K562 (cell line): ENCODE data around the gene SLC25A21. TPM values are rescaled to one million over a fixed set of nuclear protein-coding genes. Genes with fewer than 3 reads are reported as not detected.

Experiments used
- ATAC-seq: fragments of 200-7000 bp; cut with Tn5 transposase; 3 replicates; pipeline ENCODE4 v1.9.1; 2020; ENCODE audit warnings: moderate library complexity
- BruUV-seq: library from RNA; stranded (reverse); fragments of 400-500 nt; replicated peaks from 2 replicates; lab custom pipeline; 2021; lab: Mats Ljungman, UMichigan
- CTCF ChIA-PET: fragments of 300-600 bp; formaldehyde crosslinking; extraction: SDS; loops from one replicate; lab custom pipeline; 2021; ENCODE audit warnings: low intra/inter-chr PET ratio; lab: Yijun Ruan, JAX
- POLR2A ChIA-PET: fragments of 300-600, 350-650 bp; sonication (Branson Sonifier 250); formaldehyde crosslinking; extraction: SDS; loops from one replicate; lab custom pipeline; 2021; ENCODE audit warnings: antibody characterized with exemption, inconsistent platforms; lab: Yijun Ruan, JAX
- DNase-seq, 4 experiments: peaks; one replicate each; pipeline versions ENCODE4 v3.0.0 to v3.0.0-alpha.2; 2011 to 2018; ENCODE audit warnings: low spot score in 3 of 4, mixed read lengths in 3 of 4; ENCODE audit errors: extremely low read depth in 1 of 4
- FAIRE-seq: peaks from 2 replicates; lab custom pipeline; 2011; peaks lifted over from hg19 to GRCh38; lab: Jason Lieb, UNC
- H2AFZ ChIP-seq: 2 replicates; pipeline ENCODE4 v1.6.0; 2011; ENCODE audit warnings: low read depth, low read length, control low read depth, inconsistent platforms
- H3K27ac ChIP-seq: fragments of 200-600 bp; 3 replicates; pipeline ENCODE4 v1.8.0; 2011; ENCODE audit warnings: low read depth, mild to moderate bottlenecking, control low read depth, inconsistent platforms, low read length, moderate library complexity, mixed read lengths; ENCODE audit errors: extremely low read depth
- H3K27me3 ChIP-seq, 2 experiments: fragments of 300-600 bp in 1 of 2; 2 replicates in 1 of 2; 3 replicates in 1 of 2; pipeline versions ENCODE4 v1.6.0 to v1.8.0; 2011; ENCODE audit warnings: inconsistent platforms in 2 of 2, low read length in 2 of 2, mild to moderate bottlenecking in 1 of 2, mixed read lengths in 1 of 2, moderate library complexity in 1 of 2; ENCODE audit not compliant: control insufficient read depth in 2 of 2, insufficient read depth in 2 of 2
- H3K36me3 ChIP-seq: fragments of 300-600 bp; 3 replicates; pipeline ENCODE4 v1.8.0; 2011; ENCODE audit warnings: mild to moderate bottlenecking, low read length, inconsistent platforms; ENCODE audit not compliant: control insufficient read depth, insufficient read depth
- H3K4me1 ChIP-seq, 2 experiments: fragments of 200-600 bp in 1 of 2; replicated peaks in 1 of 2; 2 replicates in 1 of 2; 3 replicates in 1 of 2; pipeline versions ENCODE4 v1.5.1 to v1.8.0; 2011; ENCODE audit warnings: inconsistent platforms in 2 of 2, low read length in 2 of 2, mild to moderate bottlenecking in 1 of 2, mixed read lengths in 1 of 2, moderate library complexity in 1 of 2; ENCODE audit not compliant: control insufficient read depth in 2 of 2, insufficient read depth in 2 of 2
- H3K4me2 ChIP-seq: 2 replicates; pipeline ENCODE4 v1.6.1; 2011; ENCODE audit warnings: low read length, control low read depth, inconsistent platforms, mixed read lengths; ENCODE audit not compliant: insufficient read depth
- H3K4me3 ChIP-seq: fragments of 200-600 bp; sonication (generic), shearing (Covaris generic); 2 replicates; pipeline ENCODE4 v1.5.1; 2016; ENCODE audit warnings: control low read depth, inconsistent platforms
- H3K79me2 ChIP-seq: fragments of 200-600 bp; 3 replicates; pipeline ENCODE4 v1.8.0; 2011; ENCODE audit warnings: low read length, inconsistent platforms; ENCODE audit not compliant: control insufficient read depth, insufficient read depth
- H3K9ac ChIP-seq, 2 experiments: 2 replicates each; pipeline versions ENCODE4 v1.6.0 to v1.6.1; 2011; ENCODE audit warnings: low read depth in 2 of 2, low read length in 2 of 2, control low read depth in 1 of 2, inconsistent platforms in 1 of 2, mild to moderate bottlenecking in 1 of 2, mixed read lengths in 1 of 2; ENCODE audit not compliant: insufficient read depth in 1 of 2
- H3K9me1 ChIP-seq: one replicate; pipeline ENCODE4 v1.6.0; 2011; ENCODE audit warnings: inconsistent platforms, mild to moderate bottlenecking, low read length, moderate library complexity; ENCODE audit not compliant: control insufficient read depth, insufficient read depth
- H3K9me3 ChIP-seq: replicated peaks from 2 replicates; pipeline ENCODE4 v1.5.1; 2011; ENCODE audit warnings: low read depth, low read length, inconsistent platforms; ENCODE audit not compliant: control insufficient read depth, insufficient read depth
- H4K20me1 ChIP-seq: replicated peaks from 2 replicates; pipeline ENCODE4 v1.6.1; 2011; ENCODE audit warnings: low read length, inconsistent platforms, mixed read lengths; ENCODE audit not compliant: control insufficient read depth, insufficient read depth
- CTCF ChIP-seq, 3 experiments: IDR thresholded peaks in 2 of 3; conservative IDR thresholded peaks in 1 of 3; 2 replicates each; pipeline ENCODE4 v1.5.1; 2011 to 2012; ENCODE audit warnings: low read length in 3 of 3, mild to moderate bottlenecking in 3 of 3, control low read depth in 2 of 3, improper control_type of control experiment in 1 of 3, inconsistent platforms in 1 of 3, low read depth in 1 of 3, mixed read lengths in 1 of 3, moderate library complexity in 1 of 3; ENCODE audit not compliant: insufficient read depth in 2 of 3
- MAX ChIP-seq: sonication (generic); formaldehyde crosslinking; IDR thresholded peaks from 2 replicates; pipeline ENCODE4 v1.9.0; 2022; ENCODE audit warnings: mild to moderate bottlenecking, missing genetic modification reagents
- MEF2D ChIP-seq: conservative IDR thresholded peaks from 2 replicates; pipeline ENCODE4 v1.6.1; 2016; ENCODE audit warnings: low read depth, missing genetic modification characterization, missing compliant biosample characterization
- RAD21 ChIP-seq, 2 experiments: fragments of 250-450 bp in 1 of 2; fragments of 450-650 bp in 1 of 2; sonication (Bioruptor Pico) in 1 of 2; formaldehyde crosslinking in 1 of 2; IDR thresholded peaks in 1 of 2; conservative IDR thresholded peaks in 1 of 2; 2 replicates each; pipeline versions ENCODE4 v1.4.0 to v1.8.0; 2020 to 2022; ENCODE audit warnings: mild to moderate bottlenecking in 2 of 2, moderate library complexity in 1 of 2
- RERE ChIP-seq: sonication (generic); formaldehyde crosslinking; IDR thresholded peaks from 2 replicates; pipeline ENCODE4 v1.8.0; 2023; ENCODE audit warnings: missing genetic modification reagents, mild to moderate bottlenecking, borderline replicate concordance
- STAG1 ChIP-seq: sonication (generic); formaldehyde crosslinking; IDR thresholded peaks from 2 replicates; pipeline ENCODE4 v1.5.0; 2020; ENCODE audit warnings: missing genetic modification reagents, borderline replicate concordance
- ZNF224 ChIP-seq: sonication (generic); formaldehyde crosslinking; IDR thresholded peaks from 2 replicates; pipeline ENCODE4 v1.8.0; 2022; ENCODE audit warnings: mild to moderate bottlenecking, missing genetic modification reagents
- WGBS: fragments of 100-300 bp; shearing (Covaris generic); methylation state at CpG from one replicate; pipeline ENCODE4 v1.1.6; 2016; ENCODE audit warnings: low coverage, mixed read lengths; ENCODE audit not compliant: insufficient coverage; ENCODE audit errors: missing lambda C conversion rate; 5-methylcytosine and 5-hydroxymethylcytosine counted together
- in situ Hi-C: fragments of 300-500 bp; cut with MboI; formaldehyde crosslinking; loops from 4 replicates; pipeline ENCODE4 v1.15.0; 2018; ENCODE audit warnings: inconsistent platforms, mixed read lengths
- intact Hi-C: fragments of 100-400 bp; cut with micrococcal nuclease; formaldehyde crosslinking; loops from 2 replicates; pipeline ENCODE4 v1.14.2; 2022
- polyA plus RNA-seq, 8 experiments: library from polyadenylated mRNA; depleted of rRNA in 4 of 8; stranded (reverse) in 5 of 8; unstranded in 3 of 8; fragments of >200 nt; fragmentation: Nextera tagmentation in 2 of 8; fragmentation: Illumina TruSeq in 1 of 8; extraction: Ambion mirVana in 2 of 8; extraction: Trizol in 1 of 8; gene quantifications; 2 replicates each; pipeline versions ENCODE4 v1.2.1 to v1.2.3, GENCODE V29; 2011 to 2014; ENCODE audit warnings: inconsistent platforms in 1 of 8, missing spikeins in 1 of 8
- total RNA-seq, 7 experiments: library from RNA; depleted of rRNA in 6 of 7; stranded (reverse); fragments of >200 nt in 6 of 7; fragmentation: Illumina TruSeq in 2 of 7; extraction: Trizol in 2 of 7; gene quantifications; 2 replicates each; pipeline versions ENCODE4 v1.2.1 to v1.2.3, GENCODE V29; 2011 to 2021; ENCODE audit warnings: low replicate concordance in 1 of 7

Gene SLC25A21
- total and polyA plus RNA-seq, 9 of the 15 experiments (the other 6 are each of a cell fraction or from before 2014, with no cell fraction given): 15.2 to 46.7 (median 28.7) TPM

- no peak for DNase-seq
- Histone ChIP-seq H3K36me3 (no peaks in the 10 kb centered on the region), H3K4me3 (no peak overlapping the region), H3K4me1 (no peaks in the 10 kb centered on the region; a peak in 2 of 5 replicates), H4K20me1 (0 out of 2 replicates have a peak, but pooled peaks cover 3% of the 10 kb centered on the region)
- ChIA-PET POLR2A (no interaction called here), CTCF (no interaction called here)
- in situ Hi-C loops: no loop called here
- peak in 1 of 2 experiments; percentile 21; a peak in 1 of 4 replicates for TF ChIP-seq RAD21 (CRISPR knock-in tag; conservative IDR thresholded peaks at IDR 0.05 in 1 of 2, IDR thresholded peaks at IDR 0.05 in 1 of 2)
- no peak for TF ChIP-seq RERE (CRISPR knock-in tag)
- TF ChIP-seq STAG1: no peak
- TF ChIP-seq MEF2D (tag): no peak
- TF ChIP-seq MAX: no peak
- no peak for TF ChIP-seq ZNF224 (CRISPR knock-in tag)
- TF ChIP-seq CTCF (IDR thresholded peaks at IDR 0.05 in 2 of 3, conservative IDR thresholded peaks at IDR 0.05 in 1 of 3; ENCODE audit: insufficient read depth in 2 of 3, low read depth in 1 of 3, low read length in 3 of 3): peak in 1 of 3 experiments; percentile 14; a peak in 1 of 6 replicates
- TF ChIP-seq, all 486 proteins: peak for 2
- Histone ChIP-seq H3K4me2 (no peak overlapping the region), H3K9me3 (no peaks in the 10 kb centered on the region), H2AFZ (no peak overlapping the region), H3K9ac (no peak overlapping the region), H3K27me3 (no peaks in the 10 kb centered on the region), H3K27ac (no peak overlapping the region), H3K9me1 (no peaks in the 10 kb centered on the region), H3K79me2 (no peaks in the 10 kb centered on the region; the same call in 2 of the 3 replicates)
- no TSS peak for BruUV-seq
- 69% methylated on average over 2 of the region's 2 CpGs for WGBS
- FAIRE-seq (no peak), ATAC-seq (peak; percentile 70)
- intact Hi-C loops: no loop called here
These were observed 117.5 kb downstream of the SLC25A21 start for GRCh38 chr14:37054869-37055268.
